ENCODE results near the gene CDC42. TPM values are rescaled to one million over a fixed set of nuclear protein-coding genes. Genes with fewer than 3 reads are reported as not detected.

CDC42 gene
- total RNA-seq, 1 experiment from 2014 or later: 217 TPM

GRCh38 chr1:22076346-22076745 is 23.8 kb downstream of the CDC42 start:
- Histone ChIP-seq H3K4me3 (replicated peaks in 1 of 2; ENCODE audit: low read depth in 1 of 2, low read length in 2 of 2) (no peak overlapping the region), H3K9me2 (ENCODE audit: insufficient read depth) (no peaks in the 10 kb centered on the region), H3K9me3 (ENCODE audit: control insufficient read depth in 1 of 2, insufficient read depth in 1 of 2, low read depth in 1 of 2, low read length in 2 of 2) (no peaks in the 10 kb centered on the region), H4K20me1 (ENCODE audit: insufficient read depth) (peaks cover 37% of the 10 kb centered on the region), H2AFZ (ENCODE audit: low read depth, low read length, poor library complexity, severe bottlenecking) (no peak overlapping the region), H3K27ac (ENCODE audit: low read depth, low read length) (no peak overlapping the region), H3K4me1 (ENCODE audit: control insufficient read depth in 1 of 2, insufficient read depth in 2 of 2, low read length in 2 of 2) (no peaks in the 10 kb centered on the region), H3K79me2 (ENCODE audit: insufficient read depth, low read length) (peaks cover 100% of the 10 kb centered on the region), H3K27me3 (ENCODE audit: insufficient read depth, low read length) (no peaks in the 10 kb centered on the region), H3K9ac (ENCODE audit: low read length) (no peak overlapping the region), H3K36me3 (ENCODE audit: control insufficient read depth in 1 of 2, insufficient read depth in 2 of 2, low read length in 2 of 2) (peaks cover 14 to 15% of the 10 kb centered on the region in 2 experiments), H3K4me2 (ENCODE audit: low read length) (no peak overlapping the region)
- RAD21 ChIA-PET (ENCODE audit: low non-redundant PET in 1 of 2, low total read pairs in 2 of 2, uncharacterized antibody in 2 of 2, unreplicated experiment in 2 of 2): no interaction called here
- intact Hi-C loops (cut with micrococcal nuclease): no loop called here
- no peak for TF ChIP-seq SRF (IDR thresholded peaks at IDR 0.05; ENCODE audit: low read depth)
- no peak for TF ChIP-seq POLR2AphosphoS5 (IDR thresholded peaks at IDR 0.05; ENCODE audit: low read depth, low read length)
- TF ChIP-seq REST (IDR thresholded peaks at IDR 0.05; ENCODE audit: low read depth): no peak
- no peak for TF ChIP-seq RAD21 (IDR thresholded peaks at IDR 0.05; ENCODE audit: low read depth)
- POLR2A ChIA-PET: no interaction called here
- no TSS peak for BruUV-seq (replicated peaks)
- ATAC-seq (no peak), DNase-seq (ENCODE audit: low read depth, low spot score) (no peak)
- CTCF ChIA-PET: no interaction called here

- POLR2A ChIA-PET: no interaction called here
- H3K4me1 ChIP-seq (ENCODE audit: control insufficient read depth in 1 of 2, insufficient read depth in 2 of 2, low read length in 2 of 2): no peaks in the 10 kb centered on the region
- RAD21 ChIA-PET (ENCODE audit: low non-redundant PET in 1 of 2, low total read pairs in 2 of 2, uncharacterized antibody in 2 of 2, unreplicated experiment in 2 of 2): no interaction called here
- no peak overlapping the region for H2AFZ ChIP-seq (ENCODE audit: low read depth, low read length, poor library complexity, severe bottlenecking)
- H4K20me1 ChIP-seq (ENCODE audit: insufficient read depth): peaks cover 34% of the 10 kb centered on the region
- H3K27me3 ChIP-seq (ENCODE audit: insufficient read depth, low read length): no peaks in the 10 kb centered on the region
- H3K4me3 ChIP-seq (replicated peaks in 1 of 2; ENCODE audit: low read depth in 1 of 2, low read length in 2 of 2): no peak overlapping the region
- H3K9ac ChIP-seq (ENCODE audit: low read length): no peak overlapping the region
- peaks cover 21 to 28% of the 10 kb centered on the region in 2 experiments for H3K36me3 ChIP-seq (ENCODE audit: control insufficient read depth in 1 of 2, insufficient read depth in 2 of 2, low read length in 2 of 2)
- intact Hi-C loops (cut with micrococcal nuclease): no loop called here
- DNase-seq (ENCODE audit: low read depth, low spot score) (no peak), ATAC-seq (no peak)
- peaks cover 100% of the 10 kb centered on the region for H3K79me2 ChIP-seq (ENCODE audit: insufficient read depth, low read length)
- H3K4me2 ChIP-seq (ENCODE audit: low read length): no peak overlapping the region
- no peaks in the 10 kb centered on the region for H3K9me2 ChIP-seq (ENCODE audit: insufficient read depth)
- no TSS peak for BruUV-seq (replicated peaks)
- H3K9me3 ChIP-seq (ENCODE audit: control insufficient read depth in 1 of 2, insufficient read depth in 1 of 2, low read depth in 1 of 2, low read length in 2 of 2): no peaks in the 10 kb centered on the region
- no peak overlapping the region for H3K27ac ChIP-seq (ENCODE audit: low read depth, low read length)
- CTCF ChIA-PET: no interaction called here
- TF ChIP-seq ATF3 (IDR thresholded peaks at IDR 0.05): no peak
- no peak for TF ChIP-seq CBX3 (IDR thresholded peaks at IDR 0.05; ENCODE audit: low read depth)
- no peak for TF ChIP-seq FOSL1 (IDR thresholded peaks at IDR 0.05; ENCODE audit: low read depth)
- no peak for TF ChIP-seq ZBTB33 (IDR thresholded peaks at IDR 0.05; ENCODE audit: extremely low read depth, insufficient replicate concordance, low read length)
- TF ChIP-seq YY1 (IDR thresholded peaks at IDR 0.05; ENCODE audit: extremely low read depth, insufficient replicate concordance, low read depth, low read length): no peak
- no peak for TF ChIP-seq EZH2phosphoT487 (IDR thresholded peaks at IDR 0.05; ENCODE audit: borderline replicate concordance)
- no peak for TF ChIP-seq POLR2AphosphoS5 (IDR thresholded peaks at IDR 0.05; ENCODE audit: low read depth, low read length)
- TF ChIP-seq CEBPB (IDR thresholded peaks at IDR 0.05; ENCODE audit: low read depth): no peak
- TF ChIP-seq SIN3A (IDR thresholded peaks at IDR 0.05; ENCODE audit: low read depth): no peak
- TF ChIP-seq ZNF274 (IDR thresholded peaks at IDR 0.05; ENCODE audit: low read depth, low read length): no peak
Observed at GRCh38 chr1:22077728-22078127, 25.2 kb downstream of the CDC42 start.
